Osteoblast (primary cell): ENCODE results near the gene SLC25A25. TPM values are rescaled to one million over a fixed set of nuclear protein-coding genes. Genes with fewer than 3 reads are reported as not detected.
"Not testable (repeated sequence)": the region's sequence is repeated elsewhere in the genome, so short reads cannot be mapped to it uniquely, and the experiment has no call there.

Source experiments
- DNase-seq: peaks from one replicate; pipeline ENCODE4 v3.0.0; 2011; ENCODE audit warnings: low spot score, mixed read lengths; ENCODE audit not compliant: insufficient read length; ENCODE audit errors: missing footprints
- H2AFZ ChIP-seq: 2 replicates; pipeline ENCODE4 v1.6.0; 2011; ENCODE audit warnings: mild to moderate bottlenecking, low read length
- H3K27ac ChIP-seq: 2 replicates; pipeline ENCODE4 v1.5.1; 2011; ENCODE audit warnings: mild to moderate bottlenecking, low read depth, low read length, moderate library complexity
- H3K27me3 ChIP-seq: 2 replicates; pipeline ENCODE4 v1.6.0; 2012; ENCODE audit warnings: mild to moderate bottlenecking, control low read depth, inconsistent platforms, low read length, moderate library complexity; ENCODE audit not compliant: insufficient read depth
- H3K36me3 ChIP-seq: 2 replicates; pipeline ENCODE4 v1.5.1; 2011; ENCODE audit warnings: mild to moderate bottlenecking, low read length, control low read depth, moderate library complexity; ENCODE audit not compliant: insufficient read depth
- H3K4me1 ChIP-seq: 2 replicates; pipeline ENCODE4 v1.5.1; 2011; ENCODE audit warnings: mild to moderate bottlenecking, low read length, control low read depth, moderate library complexity; ENCODE audit not compliant: insufficient read depth
- H3K4me2 ChIP-seq: 2 replicates; pipeline ENCODE4 v1.6.0; 2011; ENCODE audit warnings: mild to moderate bottlenecking, low read length; ENCODE audit not compliant: insufficient read depth
- H3K4me3 ChIP-seq: fragments of 200-600 bp; sonication (generic); 3 replicates; pipeline ENCODE4 v1.5.1; 2012; ENCODE audit warnings: mild to moderate bottlenecking, low read length, inconsistent platforms; ENCODE audit not compliant: insufficient read depth
- H3K79me2 ChIP-seq: 2 replicates; pipeline ENCODE4 v1.6.0; 2012; ENCODE audit warnings: mild to moderate bottlenecking, low read length, control low read depth, inconsistent platforms; ENCODE audit not compliant: insufficient read depth
- H3K9me3 ChIP-seq: 2 replicates; pipeline ENCODE4 v1.5.1; 2011; ENCODE audit warnings: low read depth, low read length, control low read depth
- H4K20me1 ChIP-seq: 2 replicates; pipeline ENCODE4 v1.6.0; 2012; ENCODE audit warnings: mild to moderate bottlenecking, low read length, control low read depth; ENCODE audit not compliant: insufficient read depth
- total RNA-seq: library from RNA; depleted of rRNA; stranded (reverse); fragments of >200 nt; gene quantifications from 2 replicates; pipeline ENCODE4 v1.2.3, GENCODE V29; 2012
- TF ChIP-seq, protein P1 (sequence below): IDR thresholded peaks from 2 replicates; pipeline ENCODE4 v1.5.1; 2011; ENCODE audit warnings: mild to moderate bottlenecking, low read depth, low read length, moderate library complexity; ENCODE audit errors: extremely low read depth

The SLC25A25 gene
- total RNA-seq, 1 donor: 13.4 TPM

- peak overlapping the region; percentile 92 for H3K27ac ChIP-seq
Observed at GRCh38 chr9:128127990-128128835, 60.2 kb downstream of the SLC25A25 start.

GRCh38 chr9:128128836-128129590, 61.0 kb downstream of the SLC25A25 start:
- peaks cover 22% of the 10 kb centered on the region for H3K27me3 ChIP-seq
- H2AFZ ChIP-seq: peak overlapping the region; percentile 95
- peak overlapping the region; percentile 92 for H3K27ac ChIP-seq
- H3K4me2 ChIP-seq: peak overlapping the region; percentile 96
- peaks cover 14% of the 10 kb centered on the region for H4K20me1 ChIP-seq
- TF ChIP-seq, protein P1, sequence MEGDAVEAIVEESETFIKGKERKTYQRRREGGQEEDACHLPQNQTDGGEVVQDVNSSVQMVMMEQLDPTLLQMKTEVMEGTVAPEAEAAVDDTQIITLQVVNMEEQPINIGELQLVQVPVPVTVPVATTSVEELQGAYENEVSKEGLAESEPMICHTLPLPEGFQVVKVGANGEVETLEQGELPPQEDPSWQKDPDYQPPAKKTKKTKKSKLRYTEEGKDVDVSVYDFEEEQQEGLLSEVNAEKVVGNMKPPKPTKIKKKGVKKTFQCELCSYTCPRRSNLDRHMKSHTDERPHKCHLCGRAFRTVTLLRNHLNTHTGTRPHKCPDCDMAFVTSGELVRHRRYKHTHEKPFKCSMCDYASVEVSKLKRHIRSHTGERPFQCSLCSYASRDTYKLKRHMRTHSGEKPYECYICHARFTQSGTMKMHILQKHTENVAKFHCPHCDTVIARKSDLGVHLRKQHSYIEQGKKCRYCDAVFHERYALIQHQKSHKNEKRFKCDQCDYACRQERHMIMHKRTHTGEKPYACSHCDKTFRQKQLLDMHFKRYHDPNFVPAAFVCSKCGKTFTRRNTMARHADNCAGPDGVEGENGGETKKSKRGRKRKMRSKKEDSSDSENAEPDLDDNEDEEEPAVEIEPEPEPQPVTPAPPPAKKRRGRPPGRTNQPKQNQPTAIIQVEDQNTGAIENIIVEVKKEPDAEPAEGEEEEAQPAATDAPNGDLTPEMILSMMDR: no peak
- H3K4me3 ChIP-seq: peak overlapping the region; percentile 95
- peaks cover 19% of the 10 kb centered on the region for H3K4me1 ChIP-seq
- DNase-seq: peak; percentile 44
- peaks cover 4% of the 10 kb centered on the region for H3K9me3 ChIP-seq
- peaks cover 27% of the 10 kb centered on the region for H3K79me2 ChIP-seq
- H3K36me3 ChIP-seq: peaks cover 8% of the 10 kb centered on the region

More at GRCh38 chr9:128127990-128128835, 60.2 kb downstream of the SLC25A25 start:
- Histone ChIP-seq H3K9me3 (no peaks in the 10 kb centered on the region), H3K79me2 (peaks cover 27% of the 10 kb centered on the region), H3K27me3 (peaks cover 14% of the 10 kb centered on the region), H4K20me1 (peaks cover 14% of the 10 kb centered on the region), H2AFZ (peak overlapping the region; percentile 97), H3K36me3 (peaks cover 8% of the 10 kb centered on the region), H3K4me1 (peaks cover 19% of the 10 kb centered on the region), H3K4me3 (peak overlapping the region; percentile 95), H3K4me2 (peak overlapping the region; percentile 96)
- peak; percentile 97 for DNase-seq
- TF ChIP-seq, protein P1: no peak

- not testable (repeated sequence) for H3K27ac ChIP-seq, H2AFZ ChIP-seq, H3K9me3 ChIP-seq, DNase-seq, H3K36me3 ChIP-seq, H3K4me3 ChIP-seq, H3K4me2 ChIP-seq, H4K20me1 ChIP-seq
- TF ChIP-seq, protein P1: peak; percentile 20
- Histone ChIP-seq H3K27me3 (peaks cover 24% of the 10 kb centered on the region), H3K4me1 (peaks cover 19% of the 10 kb centered on the region), H3K79me2 (peaks cover 22% of the 10 kb centered on the region)
Observed at GRCh38 chr9:128129976-128130590, 62.1 kb downstream of the SLC25A25 start.

GRCh38 chr9:128130651-128131050, 62.6 kb downstream of the SLC25A25 start:
- not testable (repeated sequence) for H3K36me3 ChIP-seq, H4K20me1 ChIP-seq

DNA sequence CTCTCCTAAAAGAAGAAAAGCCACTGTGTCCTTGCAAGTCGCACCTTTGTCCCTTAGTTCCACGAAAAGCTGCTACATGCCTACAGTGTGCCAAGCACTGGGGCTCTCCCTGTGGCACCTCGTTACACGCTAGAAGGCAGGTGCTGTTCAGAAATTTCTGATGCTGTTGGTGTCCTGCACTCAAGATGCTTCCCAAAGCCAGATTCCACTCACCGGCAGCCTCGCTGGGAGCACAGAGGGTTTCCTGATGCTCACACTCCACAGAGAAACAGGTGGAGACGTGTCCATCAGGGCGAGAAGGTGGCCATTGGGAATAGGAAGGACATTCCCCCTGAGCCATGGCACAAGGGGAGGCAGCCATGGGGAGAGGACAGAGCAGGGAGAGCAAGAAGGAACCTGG, 63.3 kb downstream of the SLC25A25 start:
- H3K4me3 ChIP-seq, H4K20me1 ChIP-seq, H3K36me3 ChIP-seq, DNase-seq, H3K4me2 ChIP-seq, H3K9me3 ChIP-seq, H2AFZ ChIP-seq, H3K27ac ChIP-seq: not testable (repeated sequence)
- Histone ChIP-seq H3K4me1 (peaks cover 10% of the 10 kb centered on the region), H3K79me2 (peaks cover 12% of the 10 kb centered on the region), H3K27me3 (peaks cover 30% of the 10 kb centered on the region)

More at GRCh38 chr9:128130651-128131050, 62.6 kb downstream of the SLC25A25 start:
- H3K9me3 ChIP-seq, H3K27ac ChIP-seq, H2AFZ ChIP-seq, H3K4me2 ChIP-seq, H3K4me3 ChIP-seq: not testable (repeated sequence)
- DNase-seq: peak; percentile 11
- peaks cover 17% of the 10 kb centered on the region for H3K4me1 ChIP-seq
- peaks cover 29% of the 10 kb centered on the region for H3K27me3 ChIP-seq
- peaks cover 16% of the 10 kb centered on the region for H3K79me2 ChIP-seq

GRCh38 chr9:128132139-128132538, 64.1 kb downstream of the SLC25A25 start:
- not testable (repeated sequence) for H3K27ac ChIP-seq, H3K9me3 ChIP-seq, H3K4me3 ChIP-seq, H2AFZ ChIP-seq, DNase-seq, H3K36me3 ChIP-seq, H3K79me2 ChIP-seq, H3K4me2 ChIP-seq, H4K20me1 ChIP-seq
- Histone ChIP-seq H3K4me1 (peaks cover 10% of the 10 kb centered on the region), H3K27me3 (peaks cover 30% of the 10 kb centered on the region)
